HG03159 (cell line): Measurements from ENCODE around the gene HBE1.
"Not testable (repeated sequence)": the region's sequence is repeated elsewhere in the genome, so short reads cannot be mapped to it uniquely, and the experiment has no call there.

Experiments
- ATAC-seq: cut with Tn5 transposase; IDR thresholded peaks from one replicate; pipeline ENCODE4 v1.9.1; 2021; ENCODE audit warnings: mild to moderate bottlenecking, moderate library complexity; ENCODE audit not compliant: unreplicated experiment

The HBE1 gene

GRCh38 chr11:5285703-5286340, 16.1 kb upstream of the HBE1 start:
- no peak for ATAC-seq

GRCh38 chr11:5284637-5285036, 14.9 kb upstream of the HBE1 start:
- no peak for ATAC-seq

DNA sequence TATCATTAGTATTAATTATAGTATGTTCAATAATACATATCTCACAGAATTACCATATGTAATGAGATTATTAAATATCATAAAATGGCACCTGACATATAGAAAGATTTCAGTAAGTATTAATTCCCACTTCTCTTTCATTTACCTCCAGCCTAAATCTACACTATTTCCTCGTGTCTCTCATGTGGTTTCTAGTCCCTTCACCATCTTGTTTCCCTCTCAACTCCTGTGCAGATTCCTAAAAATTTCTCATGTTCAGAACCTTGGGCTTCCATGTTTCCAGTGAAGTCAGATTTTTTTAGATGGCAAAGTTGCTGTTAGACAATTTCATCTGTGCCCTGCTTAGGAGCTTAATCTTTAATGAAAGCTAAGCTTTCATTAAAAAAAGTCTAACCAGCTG, 14.1 kb upstream of the HBE1 start:
- ATAC-seq: no peak

DNA sequence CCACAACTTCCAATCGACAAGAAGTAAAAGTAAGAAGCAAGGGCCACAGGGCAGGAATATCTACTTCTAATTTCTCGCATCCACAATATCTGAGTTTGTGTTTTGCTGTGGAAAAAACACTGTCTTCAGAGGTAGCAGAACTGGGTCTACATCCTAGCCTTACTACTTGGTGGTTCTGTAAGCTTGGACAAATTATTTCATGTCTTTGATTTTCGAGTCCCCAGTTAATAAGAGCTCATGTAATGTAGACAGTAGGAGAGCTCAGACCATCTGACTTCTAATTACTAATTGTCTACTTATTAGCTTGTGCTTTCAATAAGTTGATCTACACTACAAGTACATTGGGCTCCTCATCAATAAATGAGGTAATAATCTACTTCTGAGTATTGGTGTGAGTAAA, 13.3 kb upstream of the HBE1 start:
- no peak for ATAC-seq

- no peak for ATAC-seq
Observed at GRCh38 chr11:5282628-5283027, 12.9 kb upstream of the HBE1 start.

- no peak for ATAC-seq
Observed at GRCh38 chr11:5281596-5281995, 11.9 kb upstream of the HBE1 start.

DNA sequence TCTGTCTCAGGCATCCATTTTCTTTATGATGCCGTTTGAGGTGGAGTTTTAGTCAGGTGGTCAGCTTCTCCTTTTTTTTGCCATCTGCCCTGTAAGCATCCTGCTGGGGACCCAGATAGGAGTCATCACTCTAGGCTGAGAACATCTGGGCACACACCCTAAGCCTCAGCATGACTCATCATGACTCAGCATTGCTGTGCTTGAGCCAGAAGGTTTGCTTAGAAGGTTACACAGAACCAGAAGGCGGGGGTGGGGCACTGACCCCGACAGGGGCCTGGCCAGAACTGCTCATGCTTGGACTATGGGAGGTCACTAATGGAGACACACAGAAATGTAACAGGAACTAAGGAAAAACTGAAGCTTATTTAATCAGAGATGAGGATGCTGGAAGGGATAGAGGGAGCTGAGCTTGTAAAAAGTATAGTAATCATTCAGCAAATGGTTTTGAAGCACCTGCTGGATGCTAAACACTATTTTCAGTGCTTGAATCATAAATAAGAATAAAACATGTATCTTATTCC, 10.9 kb upstream of the HBE1 start:
- peak; percentile 93 for ATAC-seq

DNA sequence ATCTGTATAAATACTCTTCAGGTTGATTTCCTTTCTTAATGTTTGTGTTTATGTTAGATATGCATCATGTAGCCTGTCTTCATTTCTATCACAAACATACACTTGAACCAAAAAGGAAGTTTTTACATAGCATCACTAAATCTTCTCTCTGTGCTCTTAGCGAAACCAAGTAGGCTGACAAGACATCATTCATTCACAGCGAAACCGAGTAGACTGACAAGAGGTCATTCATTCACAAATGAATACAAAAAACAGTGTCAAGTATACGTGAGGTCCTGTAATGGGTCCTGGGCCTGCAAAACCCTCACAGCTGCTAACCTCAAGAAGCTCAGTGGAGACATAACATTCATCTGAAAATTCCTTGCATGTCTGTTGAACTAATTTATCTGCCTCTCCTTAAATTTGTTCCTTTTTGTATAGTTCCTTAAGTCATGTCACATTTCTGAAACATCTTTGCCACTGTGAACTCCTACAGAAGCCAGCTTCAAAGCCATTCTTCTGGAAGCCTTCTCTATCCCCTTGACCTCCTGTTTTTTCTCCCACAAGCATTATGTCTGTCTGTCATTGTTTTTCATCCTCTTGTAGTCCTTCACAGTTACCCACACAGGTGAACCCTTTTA, 9.8 kb upstream of the HBE1 start:
- ATAC-seq: no peak

GRCh38 chr11:5277807-5278382, 8.2 kb upstream of the HBE1 start:
- ATAC-seq: peak; percentile 36

- ATAC-seq: no peak
Observed at GRCh38 chr11:5276697-5277096, 7.0 kb upstream of the HBE1 start.

- no peak for ATAC-seq
Observed at GRCh38 chr11:5275369-5276110, 5.8 kb upstream of the HBE1 start.

DNA sequence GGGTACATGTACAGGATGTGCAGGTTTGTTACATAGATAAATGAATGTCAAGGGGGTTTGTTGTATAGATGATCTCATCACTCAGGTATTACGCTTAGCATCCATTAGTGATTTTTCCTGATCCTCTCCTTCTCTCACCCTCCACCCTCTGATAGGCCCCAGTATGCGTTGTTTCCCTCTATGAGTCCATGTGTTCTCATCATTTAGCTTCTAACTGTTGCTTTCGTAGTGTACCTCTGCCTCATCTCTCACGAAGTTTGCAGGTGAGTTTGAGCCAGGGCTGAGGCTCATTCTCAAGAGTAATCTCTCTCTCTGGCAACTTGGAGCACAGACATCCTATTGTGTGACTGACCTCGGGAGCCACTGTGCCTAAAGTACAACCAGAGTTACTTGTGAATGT, 4.7 kb upstream of the HBE1 start:
- no peak for ATAC-seq

DNA sequence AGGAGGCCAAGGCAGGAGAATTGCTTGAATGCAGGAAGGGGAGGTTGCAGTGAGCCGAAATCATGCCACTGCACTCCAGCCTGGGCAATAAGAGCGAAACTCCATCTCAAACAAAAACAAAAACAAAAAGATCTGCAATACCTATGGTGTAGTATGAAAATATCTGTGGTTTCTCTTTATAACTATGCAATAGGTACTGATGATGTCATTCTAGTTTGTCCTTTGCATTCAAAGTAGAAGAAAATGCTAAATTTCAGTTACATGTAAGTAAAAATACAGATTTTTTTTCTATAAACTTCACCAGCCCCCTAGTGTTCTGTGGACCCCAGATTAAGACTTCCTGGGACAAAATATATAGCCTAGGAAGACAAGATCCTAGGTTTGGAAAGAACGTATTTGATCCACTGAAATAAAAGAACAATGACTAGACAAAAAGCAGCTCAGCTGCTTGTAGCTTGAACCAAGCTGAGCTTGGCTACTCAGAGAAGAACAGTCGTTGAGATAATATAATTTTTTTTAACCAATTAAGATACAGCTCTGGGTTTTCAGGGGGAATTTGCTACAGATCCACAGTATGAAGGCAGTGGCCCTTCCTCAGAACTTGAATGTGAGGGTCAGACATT, 2.8 kb upstream of the HBE1 start:
- no peak for ATAC-seq

GRCh38 chr11:5267033-5267563, 2.6 kb downstream of the HBE1 start:
- no peak for ATAC-seq

GRCh38 chr11:5266609-5267008, 3.1 kb downstream of the HBE1 start:
- ATAC-seq: no peak

DNA sequence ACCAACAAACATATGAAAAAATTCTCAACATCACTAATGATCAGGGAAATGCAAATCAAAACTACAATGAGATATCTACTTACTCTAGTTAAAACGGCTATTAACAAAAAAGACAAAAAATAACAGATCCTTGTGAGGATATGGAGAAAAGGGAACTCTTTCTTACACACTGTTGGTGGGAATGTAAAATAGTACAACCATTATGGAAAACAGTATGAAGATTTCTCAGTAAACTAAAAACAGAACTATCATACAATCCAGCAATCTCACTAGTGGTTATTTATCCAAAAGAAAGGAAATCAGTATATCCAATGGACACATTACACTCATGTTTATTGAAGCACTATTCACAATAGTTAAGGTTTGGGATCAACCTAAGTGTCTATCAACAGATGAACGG, 3.9 kb downstream of the HBE1 start:
- no peak for ATAC-seq

DNA sequence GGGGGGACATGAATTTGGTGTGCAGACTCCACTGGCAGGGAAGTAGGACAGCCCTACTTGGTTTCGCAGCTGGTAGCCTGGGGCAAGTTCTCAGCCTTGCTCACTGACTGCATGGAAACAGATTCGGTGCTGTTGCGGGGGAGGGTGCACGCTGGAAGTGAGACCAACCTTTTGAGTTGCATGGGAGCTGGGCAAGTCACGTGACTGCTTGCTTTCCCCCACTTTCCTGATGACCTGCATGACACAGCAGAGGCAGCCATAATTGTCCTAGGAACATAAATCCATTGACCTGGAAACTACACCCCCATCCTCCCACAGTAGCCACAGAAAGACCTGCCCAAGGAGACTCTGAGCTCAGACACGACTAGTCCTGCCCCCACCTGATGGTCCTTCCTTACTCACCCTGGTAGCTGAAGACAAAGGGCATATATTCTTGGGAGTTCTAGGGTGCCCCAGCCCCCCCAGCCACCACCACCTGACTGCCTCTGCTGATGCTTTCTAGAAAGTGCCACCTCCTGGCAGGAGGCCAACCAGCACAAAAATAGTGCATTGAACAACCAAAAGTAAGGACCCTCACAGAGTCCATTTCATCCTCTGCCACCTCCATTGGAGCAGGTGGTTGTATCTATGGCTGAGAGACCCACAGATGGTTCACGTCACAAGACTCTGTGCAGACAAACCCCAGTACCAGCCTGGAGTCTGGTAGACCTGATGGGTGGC, 11.0 kb downstream of the HBE1 start:
- no peak for ATAC-seq

- ATAC-seq: no peak
Observed at GRCh38 chr11:5257296-5257695, 12.4 kb downstream of the HBE1 start.

DNA sequence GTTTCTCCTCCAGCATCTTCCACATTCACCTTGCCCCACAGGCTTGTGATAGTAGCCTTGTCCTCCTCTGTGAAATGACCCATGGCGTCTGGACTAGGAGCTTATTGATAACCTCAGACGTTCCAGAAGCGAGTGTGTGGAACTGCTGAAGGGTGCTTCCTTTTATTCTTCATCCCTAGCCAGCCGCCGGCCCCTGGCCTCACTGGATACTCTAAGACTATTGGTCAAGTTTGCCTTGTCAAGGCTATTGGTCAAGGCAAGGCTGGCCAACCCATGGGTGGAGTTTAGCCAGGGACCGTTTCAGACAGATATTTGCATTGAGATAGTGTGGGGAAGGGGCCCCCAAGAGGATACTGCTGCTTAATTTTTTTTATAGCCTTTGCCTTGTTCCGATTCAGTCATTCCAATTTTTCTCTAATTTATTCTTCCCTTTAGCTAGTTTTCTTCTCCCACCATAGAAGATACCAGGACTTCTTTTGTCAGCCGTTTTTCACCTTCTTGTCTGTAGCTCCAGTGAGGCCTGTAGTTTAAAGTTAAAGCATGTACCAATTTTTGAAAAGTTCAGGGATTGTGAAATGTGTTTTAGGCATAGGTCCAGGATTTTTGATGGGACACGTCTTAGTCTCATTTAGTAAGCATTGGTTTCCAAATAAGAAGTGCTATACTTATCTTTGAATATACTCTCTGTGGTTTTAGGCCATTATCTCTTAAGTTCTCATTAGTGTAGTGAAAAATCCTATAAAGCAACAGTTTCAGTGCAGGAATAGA, 14.9 kb downstream of the HBE1 start, which contains the start of gene HBG2:
Gene HBG2, minus strand, starts transcription at position 136 of the 768 bp plus-strand sequence. Its CDS starts 53 bp downstream, at position 83.
- ATAC-seq: not testable (repeated sequence)
